Measurements from ENCODE around the gene SHF.
A peak's percentile ranks its signal among the peaks of the same experiment; 100 is the strongest.

DNA sequence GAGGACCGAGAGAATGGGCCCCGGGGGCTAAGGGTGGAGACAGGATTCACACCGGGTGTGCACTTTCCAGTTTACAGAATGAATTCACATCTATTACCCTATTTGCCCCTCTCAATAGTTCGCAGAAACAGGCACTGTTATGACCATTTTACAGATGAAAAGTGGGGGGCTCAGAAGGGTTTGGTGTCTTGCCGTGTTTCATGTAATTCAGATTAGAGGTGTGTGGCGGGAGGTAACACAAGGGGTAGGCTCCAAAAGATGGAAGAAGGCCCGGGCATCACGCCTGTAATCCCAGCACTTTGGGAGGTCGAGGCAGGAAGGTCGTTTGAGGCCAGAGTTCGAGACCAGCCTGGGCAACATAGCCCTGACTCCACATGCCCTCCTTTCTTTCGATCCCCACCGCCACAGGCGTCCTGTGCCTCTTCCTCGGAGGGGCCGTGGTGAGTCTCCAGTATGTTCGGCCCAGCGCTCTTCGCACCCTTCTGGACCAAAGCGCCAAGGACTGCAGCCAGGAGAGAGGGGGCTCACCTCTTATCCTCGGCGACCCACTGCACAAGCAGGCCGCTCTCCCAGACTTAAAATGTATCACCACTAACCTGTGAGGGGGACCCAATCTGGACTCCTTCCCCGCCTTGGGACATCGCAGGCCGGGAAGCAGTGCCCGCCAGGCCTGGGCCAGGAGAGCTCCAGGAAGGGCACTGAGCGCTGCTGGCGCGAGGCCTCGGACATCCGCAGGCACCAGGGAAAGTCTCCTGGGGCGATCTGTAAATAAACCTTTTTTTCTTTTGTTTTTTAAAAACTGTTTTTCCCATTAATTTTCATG lies 70.2 kb downstream of the SHF start:
- TF ChIP-seq, protein P1, sequence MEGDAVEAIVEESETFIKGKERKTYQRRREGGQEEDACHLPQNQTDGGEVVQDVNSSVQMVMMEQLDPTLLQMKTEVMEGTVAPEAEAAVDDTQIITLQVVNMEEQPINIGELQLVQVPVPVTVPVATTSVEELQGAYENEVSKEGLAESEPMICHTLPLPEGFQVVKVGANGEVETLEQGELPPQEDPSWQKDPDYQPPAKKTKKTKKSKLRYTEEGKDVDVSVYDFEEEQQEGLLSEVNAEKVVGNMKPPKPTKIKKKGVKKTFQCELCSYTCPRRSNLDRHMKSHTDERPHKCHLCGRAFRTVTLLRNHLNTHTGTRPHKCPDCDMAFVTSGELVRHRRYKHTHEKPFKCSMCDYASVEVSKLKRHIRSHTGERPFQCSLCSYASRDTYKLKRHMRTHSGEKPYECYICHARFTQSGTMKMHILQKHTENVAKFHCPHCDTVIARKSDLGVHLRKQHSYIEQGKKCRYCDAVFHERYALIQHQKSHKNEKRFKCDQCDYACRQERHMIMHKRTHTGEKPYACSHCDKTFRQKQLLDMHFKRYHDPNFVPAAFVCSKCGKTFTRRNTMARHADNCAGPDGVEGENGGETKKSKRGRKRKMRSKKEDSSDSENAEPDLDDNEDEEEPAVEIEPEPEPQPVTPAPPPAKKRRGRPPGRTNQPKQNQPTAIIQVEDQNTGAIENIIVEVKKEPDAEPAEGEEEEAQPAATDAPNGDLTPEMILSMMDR (IDR thresholded peaks at IDR 0.05), result no peak
- peak; percentile 5 for TF ChIP-seq EZH2phosphoT487 (IDR thresholded peaks at IDR 0.05)
